ENCODE measurements around the gene ST6GALNAC5.

The ST6GALNAC5 gene

GRCh38 chr1:77039739-77040138 is 172.5 kb downstream of the ST6GALNAC5 start:
- no peak for DNase-seq (ENCODE audit: extremely low read depth in 1 of 2, low read depth in 1 of 2)

GRCh38 chr1:77040826-77041225 is 173.5 kb downstream of the ST6GALNAC5 start:
- no peak for DNase-seq (ENCODE audit: extremely low read depth in 1 of 2, low read depth in 1 of 2)

GRCh38 chr1:77044133-77044849 is 177.0 kb downstream of the ST6GALNAC5 start:
- peak in 1 of 2 donors; percentile 2 for DNase-seq (ENCODE audit: extremely low read depth in 1 of 2, low read depth in 1 of 2)

DNA sequence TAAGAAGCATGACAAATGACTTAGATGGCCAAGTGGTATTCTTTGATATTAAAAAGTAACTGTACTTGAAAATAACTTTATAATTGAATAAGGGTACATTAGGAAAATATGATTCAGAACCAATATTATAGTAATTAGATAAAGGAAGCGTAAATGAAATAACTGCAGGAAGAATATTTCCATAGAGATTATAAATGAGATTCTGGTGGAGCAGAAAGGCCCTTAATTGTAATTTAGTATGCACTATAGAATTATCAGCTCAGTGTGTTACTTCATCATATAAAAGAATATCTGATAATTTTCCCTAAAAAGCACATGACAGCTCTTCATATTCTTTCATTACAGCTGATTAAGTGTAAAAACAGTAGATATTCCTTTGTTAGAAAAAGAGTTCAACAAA is 180.3 kb downstream of the ST6GALNAC5 start:
- DNase-seq (ENCODE audit: extremely low read depth in 1 of 2, low read depth in 1 of 2): no peak

DNA sequence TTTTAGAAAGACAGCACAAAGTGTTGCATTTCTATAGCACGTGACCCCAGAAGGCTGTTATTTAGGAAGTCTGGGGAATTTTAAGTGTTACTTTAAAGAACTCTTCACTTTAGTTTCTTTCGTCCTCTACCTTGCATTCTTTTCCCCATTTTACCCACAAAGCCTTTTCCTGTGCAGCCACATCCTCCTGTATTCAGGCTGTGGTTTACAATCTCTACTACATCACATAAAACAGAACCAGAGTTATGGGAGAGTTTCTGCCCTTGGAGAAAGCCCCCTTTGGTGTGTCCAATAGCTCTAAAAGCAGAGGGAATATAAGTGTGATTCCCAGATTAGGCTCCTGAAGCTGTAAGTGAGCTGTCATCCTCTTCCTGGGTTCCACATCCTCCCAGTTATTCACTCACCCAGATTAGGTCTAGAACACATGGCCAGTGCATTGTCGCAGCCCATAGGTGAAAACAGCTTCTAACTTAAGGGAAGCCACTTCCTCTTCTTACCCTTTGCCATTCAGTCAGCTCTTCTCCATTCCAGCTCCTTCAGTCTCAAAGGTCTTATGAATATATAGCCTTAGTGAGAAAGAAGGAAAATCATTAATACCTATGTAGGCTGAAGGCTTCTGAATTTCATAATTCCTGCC is 180.8 kb downstream of the ST6GALNAC5 start:
- DNase-seq (ENCODE audit: extremely low read depth in 1 of 2, low read depth in 1 of 2): no peak

- DNase-seq (ENCODE audit: extremely low read depth in 1 of 2, low read depth in 1 of 2): no peak
Measured at GRCh38 chr1:77048615-77049005, 181.3 kb downstream of the ST6GALNAC5 start.

- DNase-seq (ENCODE audit: extremely low read depth in 1 of 2, low read depth in 1 of 2): no peak
Measured at GRCh38 chr1:77051425-77051824, 184.1 kb downstream of the ST6GALNAC5 start.

DNA sequence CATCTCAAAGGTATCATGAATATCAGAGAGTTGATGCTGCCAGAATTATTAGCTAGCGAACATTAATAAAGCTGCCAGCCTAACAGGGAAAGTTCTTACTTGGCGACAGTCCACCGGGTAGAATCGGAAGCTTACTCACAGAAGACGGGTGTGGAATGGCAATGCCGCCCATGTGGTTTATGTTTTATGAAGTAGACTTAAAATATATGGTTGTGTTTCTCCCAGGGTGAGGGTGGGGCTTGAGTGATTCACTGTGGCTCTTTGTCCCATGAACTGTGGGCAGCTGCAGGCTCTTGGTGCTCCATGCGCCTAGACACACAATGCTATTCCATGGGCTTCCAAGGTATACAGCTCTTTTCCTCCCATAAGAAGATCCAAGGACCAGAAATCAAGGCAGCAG is 189.2 kb downstream of the ST6GALNAC5 start:
- no peak for DNase-seq (ENCODE audit: extremely low read depth in 1 of 2, low read depth in 1 of 2)

- DNase-seq (ENCODE audit: extremely low read depth in 1 of 2, low read depth in 1 of 2): no peak
Measured at GRCh38 chr1:77057994-77058585, 190.8 kb downstream of the ST6GALNAC5 start.

- no peak for DNase-seq (ENCODE audit: extremely low read depth in 1 of 2, low read depth in 1 of 2)
Measured at GRCh38 chr1:77060000-77060399, 192.7 kb downstream of the ST6GALNAC5 start.

GRCh38 chr1:77061162-77061561 is 193.9 kb downstream of the ST6GALNAC5 start:
- DNase-seq (ENCODE audit: extremely low read depth in 1 of 2, low read depth in 1 of 2): no peak

DNA sequence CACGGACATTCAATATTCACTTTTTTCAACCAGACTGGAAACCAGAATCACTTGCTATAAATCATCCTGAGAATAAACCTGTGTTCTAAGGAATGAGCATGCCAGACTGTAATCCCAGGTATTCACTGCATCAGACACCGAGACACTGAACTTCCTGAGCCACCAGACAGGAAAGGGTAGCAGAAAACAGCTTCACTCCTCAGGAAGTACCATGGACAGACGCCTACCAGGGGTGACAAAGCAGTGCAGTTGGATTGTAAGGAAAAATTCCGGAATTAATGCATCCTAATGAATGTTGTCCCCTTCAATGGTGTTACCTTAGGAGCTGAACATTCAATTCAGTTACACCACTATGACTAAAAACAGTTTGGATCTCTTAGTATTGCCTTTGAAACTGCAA is 195.8 kb downstream of the ST6GALNAC5 start:
- no peak for DNase-seq (ENCODE audit: extremely low read depth in 1 of 2, low read depth in 1 of 2)

GRCh38 chr1:77064246-77064645 is 197.0 kb downstream of the ST6GALNAC5 start:
- DNase-seq (ENCODE audit: extremely low read depth in 1 of 2, low read depth in 1 of 2): no peak

DNA sequence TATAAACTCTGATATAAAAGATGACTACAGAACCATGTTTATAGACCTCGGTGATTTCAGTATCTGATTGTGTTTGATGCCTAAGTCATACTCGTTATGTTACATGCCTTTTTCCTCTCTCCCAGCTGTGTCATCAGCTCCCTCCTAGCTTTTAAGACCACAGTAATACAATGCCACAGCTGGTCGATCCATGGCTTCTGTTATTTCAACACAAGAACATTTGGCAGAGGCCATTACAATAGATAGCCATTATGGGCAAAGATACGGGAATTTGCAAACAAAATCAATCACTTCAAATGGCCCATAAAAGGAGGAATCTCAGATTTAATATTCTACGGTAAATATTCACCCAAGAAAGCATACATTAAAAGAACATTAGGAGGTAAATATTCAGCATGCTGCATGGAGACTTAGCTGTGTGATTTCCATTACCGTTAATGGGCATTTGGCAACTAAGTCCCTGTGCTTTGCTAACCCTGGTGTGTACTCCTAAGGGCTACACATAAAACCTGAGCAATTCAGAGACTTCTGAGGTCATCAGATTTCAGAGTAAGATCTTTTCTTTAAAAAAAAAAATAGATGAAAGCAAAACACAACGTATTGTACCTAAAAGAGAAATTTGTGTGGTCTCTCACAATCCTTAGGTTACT is 198.5 kb downstream of the ST6GALNAC5 start:
- no peak for DNase-seq (ENCODE audit: extremely low read depth in 1 of 2, low read depth in 1 of 2)

- DNase-seq (ENCODE audit: extremely low read depth in 1 of 2, low read depth in 1 of 2): no peak
Measured at GRCh38 chr1:77068013-77068412, 200.7 kb downstream of the ST6GALNAC5 start.

- DNase-seq (ENCODE audit: extremely low read depth in 1 of 2, low read depth in 1 of 2): no peak
Measured at GRCh38 chr1:77076759-77077158, 209.5 kb downstream of the ST6GALNAC5 start.

DNA sequence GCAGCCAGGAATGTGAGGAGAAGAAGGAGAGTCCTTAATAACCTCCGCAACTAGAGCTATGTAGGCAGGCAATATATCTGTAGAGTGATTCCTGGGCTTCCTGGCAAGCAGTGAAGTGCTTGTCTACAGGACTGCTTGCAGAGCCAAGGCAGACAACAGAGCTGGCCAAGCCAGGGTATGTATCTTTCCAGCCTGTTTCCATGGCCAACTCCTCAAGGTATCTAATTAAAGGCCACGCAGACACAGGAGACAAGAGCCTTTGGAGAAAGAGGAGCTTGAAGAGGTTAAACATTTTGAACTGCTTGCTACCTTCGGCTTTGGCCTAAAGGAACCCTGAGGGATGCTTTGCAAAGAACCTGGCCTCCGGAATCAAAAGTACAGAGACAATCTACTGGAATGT is 214.6 kb downstream of the ST6GALNAC5 start:
- DNase-seq (ENCODE audit: extremely low read depth in 1 of 2, low read depth in 1 of 2): no peak

- DNase-seq (ENCODE audit: extremely low read depth in 1 of 2, low read depth in 1 of 2): no peak
Measured at GRCh38 chr1:77084457-77084856, 217.2 kb downstream of the ST6GALNAC5 start.

DNA sequence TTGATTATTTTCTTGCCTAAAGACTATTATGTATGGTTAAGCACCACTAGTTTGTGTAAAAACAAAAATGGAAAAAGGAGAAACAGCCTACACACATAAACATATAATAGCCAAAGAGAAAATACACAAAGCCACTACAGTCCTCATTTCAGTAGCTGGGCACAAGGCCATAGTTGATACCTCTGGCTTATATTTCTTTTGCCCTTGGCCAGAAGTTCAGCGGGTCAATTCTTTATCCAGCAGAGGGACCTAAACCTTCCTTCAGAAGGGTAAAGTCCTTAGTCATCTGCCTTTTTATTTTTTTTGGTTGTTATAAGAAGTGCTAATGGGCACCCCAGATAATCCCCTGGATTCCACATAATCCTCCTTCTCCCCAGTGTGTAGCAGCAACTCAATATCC is 217.8 kb downstream of the ST6GALNAC5 start:
- DNase-seq (ENCODE audit: extremely low read depth in 1 of 2, low read depth in 1 of 2): no peak

DNA sequence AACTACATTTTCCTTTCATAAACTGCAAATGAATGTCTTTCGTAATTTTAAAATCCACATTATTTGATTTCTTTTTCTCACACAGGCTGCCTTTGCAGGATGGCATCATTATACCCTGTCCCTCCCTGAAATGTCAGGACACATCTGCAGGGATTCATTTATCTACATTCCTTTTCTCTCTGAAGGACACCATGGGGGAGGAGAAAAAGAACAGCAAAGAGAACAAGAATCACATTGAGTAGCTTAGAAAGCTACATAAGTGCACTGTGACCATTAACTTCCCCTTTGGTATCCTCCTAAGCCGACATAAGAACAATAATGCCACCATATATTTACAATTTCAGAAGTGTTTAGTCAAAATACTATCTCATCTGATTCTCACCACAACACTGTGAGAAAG is 222.5 kb downstream of the ST6GALNAC5 start:
- no peak for DNase-seq (ENCODE audit: extremely low read depth in 1 of 2, low read depth in 1 of 2)

DNA sequence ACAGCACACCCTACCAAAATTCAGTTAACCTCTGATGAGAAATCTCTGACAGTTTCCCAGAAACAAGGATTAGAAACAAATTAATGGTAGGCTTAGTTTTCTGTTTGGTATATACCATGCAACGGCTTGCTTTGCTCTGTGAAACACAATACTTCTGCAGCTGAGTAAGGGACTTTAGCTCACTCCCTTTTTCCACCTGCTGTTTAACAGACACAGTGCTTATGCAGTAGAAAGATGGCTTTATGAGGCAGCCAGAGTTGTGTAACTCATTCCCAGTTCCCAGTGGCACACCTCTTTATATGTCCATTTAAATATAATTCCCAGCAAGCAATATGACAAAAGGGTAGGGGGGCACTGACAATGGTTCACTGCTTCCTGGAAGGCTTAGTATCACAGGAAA is 228.0 kb downstream of the ST6GALNAC5 start:
- no peak for DNase-seq (ENCODE audit: extremely low read depth in 1 of 2, low read depth in 1 of 2)
